ENCODE data around the gene RBMY1E. TPM values are rescaled to one million over a fixed set of nuclear protein-coding genes. Genes with fewer than 3 reads are reported as not detected.
"Not testable (repeated sequence)": the region's sequence is repeated elsewhere in the genome, so short reads cannot be mapped to it uniquely, and the experiment has no call there.

Gene RBMY1E
- total RNA-seq: not detected

DNA sequence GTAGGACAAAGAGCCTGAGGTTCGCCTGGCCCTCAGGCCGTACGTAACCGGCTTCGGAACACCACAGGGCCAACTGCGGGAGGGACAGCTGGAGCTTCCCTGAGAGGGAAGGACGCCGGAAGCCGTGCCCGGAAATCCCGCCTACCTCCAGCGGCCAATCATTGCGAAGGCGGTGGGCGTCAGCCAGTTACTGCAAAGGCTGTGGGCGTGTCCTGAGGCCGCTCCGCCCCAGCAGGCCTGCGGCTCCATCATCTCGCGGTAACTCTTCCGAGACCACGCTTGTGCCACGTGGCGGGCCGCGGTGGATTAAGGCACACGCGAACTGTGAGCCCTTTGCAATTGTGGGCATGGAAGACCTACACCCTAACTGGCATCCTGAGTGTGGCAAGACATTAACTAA, at the start of gene RBMY1E:
RBMY1E (minus strand) TSS at position 101 of the 400 bp plus-strand sequence. CDS start 1,978 bp downstream, outside the sequence.
- not testable (repeated sequence) for FAIRE-seq; DNase-seq (ENCODE audit: low spot score in 2 of 2)

- not testable (repeated sequence) for FAIRE-seq; DNase-seq (ENCODE audit: low spot score in 2 of 2)
These were observed 23.4 kb downstream of the RBMY1E start, which contains the start of gene RBMY1D for GRCh38 chrY:21894426-21894825. RBMY1D (minus strand) TSS chrY:21894526; CDS start chrY:21892513, 2,013 bp downstream.

- not testable (repeated sequence) for DNase-seq (ENCODE audit: low spot score in 2 of 2); FAIRE-seq
These were observed 48.3 kb downstream of the RBMY1E start for GRCh38 chrY:21869407-21870076.

Other genes starting within 250 kb of the RBMY1E start
- not detected for gene RBMY1D, start 23.5 kb downstream of the RBMY1E start, total RNA-seq